Neural cell (in vitro differentiated cells): ENCODE data around the gene FGB. TPM values are rescaled to one million over a fixed set of nuclear protein-coding genes. Genes with fewer than 3 reads are reported as not detected.

Experiments used
- H2AFZ ChIP-seq: fragments of 200-600, 300-800 bp; sonication (generic), shearing (Covaris generic); 2 replicates; pipeline ENCODE4 v1.6.0; 2014; ENCODE audit warnings: low read depth, mild to moderate bottlenecking, antibody characterized with exemption, low read length, moderate library complexity
- H3F3A ChIP-seq: fragments of 200-600 bp; shearing (Covaris generic); 2 replicates; pipeline ENCODE4 v1.6.1; 2016; ENCODE audit warnings: mild to moderate bottlenecking, moderate library complexity, mixed read lengths, antibody characterized with exemption, low read length; ENCODE audit not compliant: insufficient read depth, poor library complexity, severe bottlenecking
- H3K27ac ChIP-seq: fragments of 200-600, 300-800 bp; sonication (generic), shearing (Covaris generic); 2 replicates; pipeline ENCODE4 v1.5.1; 2014; ENCODE audit warnings: mild to moderate bottlenecking, low read length, moderate library complexity
- H3K27me3 ChIP-seq: fragments of 300-800, 200-600 bp; sonication (generic), shearing (Covaris generic); 2 replicates; pipeline ENCODE4 v1.6.0; 2014; ENCODE audit warnings: mild to moderate bottlenecking, low read depth, low read length, moderate library complexity; ENCODE audit not compliant: insufficient read depth
- H3K36me3 ChIP-seq: fragments of 300-800, 200-600 bp; sonication (generic), shearing (Covaris generic); 2 replicates; pipeline ENCODE4 v1.5.1; 2014; ENCODE audit warnings: mild to moderate bottlenecking, antibody characterized with exemption, low read length, moderate library complexity; ENCODE audit not compliant: insufficient read depth
- H3K4me2 ChIP-seq: fragments of 300-800, 200-600 bp; sonication (generic), shearing (Covaris generic); 2 replicates; pipeline ENCODE4 v1.6.0; 2014; ENCODE audit warnings: mild to moderate bottlenecking, low read length
- H3K4me3 ChIP-seq: fragments of 300-800, 200-600 bp; sonication (generic), shearing (Covaris generic); 2 replicates; pipeline ENCODE4 v1.5.1; 2014; ENCODE audit warnings: mild to moderate bottlenecking, low read length, moderate library complexity
- H3K79me2 ChIP-seq: fragments of 200-600 bp; shearing (Covaris generic); replicated peaks from 2 replicates; pipeline ENCODE4 v1.6.0; 2014; ENCODE audit warnings: mild to moderate bottlenecking, low read length, moderate library complexity; ENCODE audit not compliant: insufficient read depth
- H3K9ac ChIP-seq: fragments of 300-800, 200-600 bp; sonication (generic), shearing (Covaris generic); 2 replicates; pipeline ENCODE4 v1.6.1; 2016; ENCODE audit warnings: mild to moderate bottlenecking, low read length, mixed read lengths
- H3K9me2 ChIP-seq: fragments of 200-600 bp; shearing (Covaris generic); 2 replicates; pipeline ENCODE4 v1.6.1; 2016; ENCODE audit warnings: mild to moderate bottlenecking, low read length, mixed read lengths; ENCODE audit not compliant: insufficient read depth
- H3K9me3 ChIP-seq: fragments of 200-600, 300-800 bp; sonication (generic), shearing (Covaris generic); 2 replicates; pipeline ENCODE4 v1.6.1; 2016; ENCODE audit warnings: mild to moderate bottlenecking, mixed run types, low read length, moderate library complexity, mixed read lengths
- H4K20me1 ChIP-seq: fragments of 200-600 bp; shearing (Covaris generic); 2 replicates; pipeline ENCODE4 v1.6.1; 2016; ENCODE audit warnings: mild to moderate bottlenecking, mixed run types; ENCODE audit not compliant: insufficient read depth
- EP300 ChIP-seq: fragments of 450-650 bp; conservative IDR thresholded peaks from 2 replicates; pipeline ENCODE4 v1.6.1; 2014; ENCODE audit warnings: antibody characterized with exemption, mild to moderate bottlenecking, moderate library complexity; ENCODE audit not compliant: poor library complexity, severe bottlenecking
- EZH2 ChIP-seq: fragments of 200-600, 300-800 bp; shearing (Covaris generic), sonication (generic); IDR thresholded peaks from 2 replicates; pipeline ENCODE4 v1.6.1; 2014; ENCODE audit warnings: antibody characterized with exemption, low read length, borderline replicate concordance, mild to moderate bottlenecking; ENCODE audit not compliant: insufficient read depth, poor library complexity, severe bottlenecking
- MXI1 ChIP-seq: fragments of 450-650 bp; conservative IDR thresholded peaks from 2 replicates; pipeline ENCODE4 v1.6.1; 2014; ENCODE audit warnings: antibody characterized with exemption, mild to moderate bottlenecking; ENCODE audit not compliant: poor library complexity, severe bottlenecking
- POLR2AphosphoS5 ChIP-seq: IDR thresholded peaks from 2 replicates; pipeline ENCODE4 v1.6.1; 2012
- RAD21 ChIP-seq: fragments of 450-650 bp; conservative IDR thresholded peaks from 2 replicates; pipeline ENCODE4 v1.6.1; 2014; ENCODE audit warnings: antibody characterized with exemption, mild to moderate bottlenecking, moderate library complexity
- SMC3 ChIP-seq: fragments of 450-650 bp; conservative IDR thresholded peaks from 2 replicates; pipeline ENCODE4 v1.6.1; 2014; ENCODE audit warnings: antibody characterized with exemption, mild to moderate bottlenecking, moderate library complexity; ENCODE audit not compliant: poor library complexity
- TAF1 ChIP-seq: IDR thresholded peaks from 2 replicates; pipeline ENCODE4 v1.6.1; 2012; ENCODE audit warnings: low read depth
- polyA plus RNA-seq: library from polyadenylated mRNA; depleted of rRNA; stranded (reverse); fragments of >200 nt; gene quantifications from 2 replicates; pipeline ENCODE4 v1.2.3, GENCODE V29; 2014
- TF ChIP-seq, protein P1 (sequence below): fragments of 450-650 bp; IDR thresholded peaks from 2 replicates; pipeline ENCODE4 v1.5.1; 2014; ENCODE audit warnings: antibody characterized with exemption, mild to moderate bottlenecking, moderate library complexity; ENCODE audit not compliant: poor library complexity, severe bottlenecking
- TF ChIP-seq, protein P2 (sequence below): IDR thresholded peaks from 2 replicates; pipeline ENCODE4 v1.6.1; 2012; ENCODE audit warnings: borderline replicate concordance

Gene FGB
- polyA plus RNA-seq, 1 donor from 2014 or later: not detected

DNA sequence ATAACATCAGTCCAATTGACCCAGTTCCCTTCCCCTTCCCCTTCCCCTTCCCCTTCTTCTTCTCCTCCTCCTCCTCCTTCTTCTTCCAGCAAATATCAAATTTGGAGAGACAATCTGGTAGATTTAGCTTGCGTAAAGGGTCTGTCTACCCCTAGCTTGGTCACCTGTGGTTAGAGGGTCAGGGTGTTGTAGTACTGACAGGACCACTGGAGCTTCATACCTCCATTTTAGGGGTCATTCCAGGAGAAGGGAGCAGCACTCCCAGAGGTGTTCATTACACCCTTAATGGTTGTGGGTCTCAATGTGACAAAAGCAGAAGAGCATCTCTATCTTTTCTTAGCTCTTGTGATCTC is 3.7 kb upstream of the FGB start:
- Histone ChIP-seq H3K4me3 (no peak overlapping the region), H3K4me2 (no peak overlapping the region), H3K79me2 (no peaks in the 10 kb centered on the region), H3K27me3 (no peaks in the 10 kb centered on the region), H3K27ac (no peak overlapping the region), H3K9ac (no peak overlapping the region), H3K9me2 (no peaks in the 10 kb centered on the region), H3K9me3 (no peaks in the 10 kb centered on the region), H3K36me3 (no peaks in the 10 kb centered on the region), H4K20me1 (no peaks in the 10 kb centered on the region), H2AFZ (no peak overlapping the region), H3F3A (no peaks in the 10 kb centered on the region)
- TF ChIP-seq MXI1 (no peak), EZH2 (no peak), TAF1 (no peak), POLR2AphosphoS5 (no peak), EP300 (no peak), RAD21 (no peak), SMC3 (no peak)
- TF ChIP-seq, protein P1, sequence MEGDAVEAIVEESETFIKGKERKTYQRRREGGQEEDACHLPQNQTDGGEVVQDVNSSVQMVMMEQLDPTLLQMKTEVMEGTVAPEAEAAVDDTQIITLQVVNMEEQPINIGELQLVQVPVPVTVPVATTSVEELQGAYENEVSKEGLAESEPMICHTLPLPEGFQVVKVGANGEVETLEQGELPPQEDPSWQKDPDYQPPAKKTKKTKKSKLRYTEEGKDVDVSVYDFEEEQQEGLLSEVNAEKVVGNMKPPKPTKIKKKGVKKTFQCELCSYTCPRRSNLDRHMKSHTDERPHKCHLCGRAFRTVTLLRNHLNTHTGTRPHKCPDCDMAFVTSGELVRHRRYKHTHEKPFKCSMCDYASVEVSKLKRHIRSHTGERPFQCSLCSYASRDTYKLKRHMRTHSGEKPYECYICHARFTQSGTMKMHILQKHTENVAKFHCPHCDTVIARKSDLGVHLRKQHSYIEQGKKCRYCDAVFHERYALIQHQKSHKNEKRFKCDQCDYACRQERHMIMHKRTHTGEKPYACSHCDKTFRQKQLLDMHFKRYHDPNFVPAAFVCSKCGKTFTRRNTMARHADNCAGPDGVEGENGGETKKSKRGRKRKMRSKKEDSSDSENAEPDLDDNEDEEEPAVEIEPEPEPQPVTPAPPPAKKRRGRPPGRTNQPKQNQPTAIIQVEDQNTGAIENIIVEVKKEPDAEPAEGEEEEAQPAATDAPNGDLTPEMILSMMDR: no peak
- TF ChIP-seq, protein P2, sequence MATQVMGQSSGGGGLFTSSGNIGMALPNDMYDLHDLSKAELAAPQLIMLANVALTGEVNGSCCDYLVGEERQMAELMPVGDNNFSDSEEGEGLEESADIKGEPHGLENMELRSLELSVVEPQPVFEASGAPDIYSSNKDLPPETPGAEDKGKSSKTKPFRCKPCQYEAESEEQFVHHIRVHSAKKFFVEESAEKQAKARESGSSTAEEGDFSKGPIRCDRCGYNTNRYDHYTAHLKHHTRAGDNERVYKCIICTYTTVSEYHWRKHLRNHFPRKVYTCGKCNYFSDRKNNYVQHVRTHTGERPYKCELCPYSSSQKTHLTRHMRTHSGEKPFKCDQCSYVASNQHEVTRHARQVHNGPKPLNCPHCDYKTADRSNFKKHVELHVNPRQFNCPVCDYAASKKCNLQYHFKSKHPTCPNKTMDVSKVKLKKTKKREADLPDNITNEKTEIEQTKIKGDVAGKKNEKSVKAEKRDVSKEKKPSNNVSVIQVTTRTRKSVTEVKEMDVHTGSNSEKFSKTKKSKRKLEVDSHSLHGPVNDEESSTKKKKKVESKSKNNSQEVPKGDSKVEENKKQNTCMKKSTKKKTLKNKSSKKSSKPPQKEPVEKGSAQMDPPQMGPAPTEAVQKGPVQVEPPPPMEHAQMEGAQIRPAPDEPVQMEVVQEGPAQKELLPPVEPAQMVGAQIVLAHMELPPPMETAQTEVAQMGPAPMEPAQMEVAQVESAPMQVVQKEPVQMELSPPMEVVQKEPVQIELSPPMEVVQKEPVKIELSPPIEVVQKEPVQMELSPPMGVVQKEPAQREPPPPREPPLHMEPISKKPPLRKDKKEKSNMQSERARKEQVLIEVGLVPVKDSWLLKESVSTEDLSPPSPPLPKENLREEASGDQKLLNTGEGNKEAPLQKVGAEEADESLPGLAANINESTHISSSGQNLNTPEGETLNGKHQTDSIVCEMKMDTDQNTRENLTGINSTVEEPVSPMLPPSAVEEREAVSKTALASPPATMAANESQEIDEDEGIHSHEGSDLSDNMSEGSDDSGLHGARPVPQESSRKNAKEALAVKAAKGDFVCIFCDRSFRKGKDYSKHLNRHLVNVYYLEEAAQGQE: no peak

DNA sequence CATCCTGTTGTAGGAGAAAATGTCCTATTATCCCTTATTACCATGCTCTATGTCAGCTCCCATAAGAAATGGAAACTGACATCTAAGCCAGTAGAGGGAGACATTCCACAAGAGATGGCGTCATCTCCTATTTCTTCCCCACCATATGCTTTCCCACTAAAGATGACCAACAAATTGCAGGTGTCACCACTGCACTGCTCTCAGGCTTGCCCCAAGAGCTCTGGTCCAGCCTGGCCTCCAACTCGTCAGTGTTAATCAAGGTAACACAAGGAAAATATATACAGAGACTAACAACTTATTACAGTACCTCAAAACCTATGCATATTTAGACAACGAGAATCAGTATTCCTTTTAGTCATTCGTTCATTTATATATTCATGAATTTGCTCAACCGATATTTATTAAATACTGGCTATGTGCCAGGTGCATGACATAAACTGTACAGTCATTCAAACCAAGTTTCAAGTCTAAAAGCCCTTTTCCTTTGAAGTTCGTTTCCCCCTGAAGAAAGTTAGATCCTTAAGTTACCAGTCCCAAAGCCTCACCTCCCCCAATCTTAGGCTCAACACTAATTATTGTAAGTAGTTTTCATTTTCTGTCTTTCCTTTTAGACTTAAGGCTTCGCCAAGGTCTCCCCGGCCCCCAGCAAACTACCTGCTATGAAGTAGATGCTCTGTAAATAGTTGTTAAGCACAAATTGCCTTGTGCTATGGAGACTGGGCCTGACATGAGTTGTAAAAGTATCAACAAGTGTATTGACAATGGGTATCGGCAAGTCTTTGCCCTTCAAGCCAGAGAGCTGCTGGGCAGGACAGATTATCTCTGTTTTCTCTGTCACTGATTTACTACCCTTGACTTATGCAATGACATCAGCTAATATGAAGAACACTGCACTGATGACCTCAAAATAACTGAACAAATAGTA is 3.1 kb upstream of the FGB start:
- Histone ChIP-seq H3K36me3 (no peaks in the 10 kb centered on the region), H3K9ac (no peak overlapping the region), H3K27ac (no peak overlapping the region), H3K9me2 (no peaks in the 10 kb centered on the region), H3K9me3 (no peaks in the 10 kb centered on the region), H3K79me2 (no peaks in the 10 kb centered on the region), H4K20me1 (no peaks in the 10 kb centered on the region), H3K27me3 (no peaks in the 10 kb centered on the region), H3F3A (no peaks in the 10 kb centered on the region), H3K4me3 (no peak overlapping the region), H2AFZ (no peak overlapping the region), H3K4me2 (no peak overlapping the region)
- TF ChIP-seq POLR2AphosphoS5 (no peak), MXI1 (no peak), TAF1 (no peak), EP300 (no peak), SMC3 (peak; percentile 71), RAD21 (peak; percentile 74), EZH2 (no peak)
- TF ChIP-seq, protein P2: no peak
- TF ChIP-seq, protein P1: peak; percentile 71
